HG02610 (cell line): Measurements from ENCODE around the gene ERC1.

Experiments used
- ATAC-seq: cut with Tn5 transposase; IDR thresholded peaks from one replicate; pipeline ENCODE4 v1.9.1; 2021; ENCODE audit warnings: mild to moderate bottlenecking, moderate library complexity; ENCODE audit not compliant: unreplicated experiment

The ERC1 gene

GRCh38 chr12:1501001-1501400 is 510.0 kb downstream of the ERC1 start:
- no peak for ATAC-seq

GRCh38 chr12:1501695-1502378 is 510.8 kb downstream of the ERC1 start:
- no peak for ATAC-seq

GRCh38 chr12:1502379-1502720 is 511.3 kb downstream of the ERC1 start:
- ATAC-seq, result no peak

DNA sequence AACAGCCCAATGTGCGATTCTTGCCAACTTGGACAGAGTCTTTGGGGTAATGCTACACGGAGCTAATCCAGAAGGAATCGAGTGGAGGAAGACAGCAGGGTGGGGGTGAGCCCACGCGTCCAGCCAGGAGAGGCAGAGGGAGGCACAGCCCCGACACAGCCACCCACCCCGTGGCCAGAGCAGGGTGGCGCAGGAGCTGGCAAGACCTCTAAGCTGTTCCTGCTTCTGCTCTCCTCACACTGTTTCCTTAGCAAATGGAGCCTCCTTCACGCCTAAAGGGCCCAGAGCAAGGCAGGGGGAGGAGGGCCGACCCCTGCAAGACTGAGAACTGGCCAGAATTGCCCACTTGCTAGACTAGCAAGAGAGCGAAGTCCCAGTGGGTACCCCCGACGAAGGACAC is 511.8 kb downstream of the ERC1 start:
- ATAC-seq, result no peak

DNA sequence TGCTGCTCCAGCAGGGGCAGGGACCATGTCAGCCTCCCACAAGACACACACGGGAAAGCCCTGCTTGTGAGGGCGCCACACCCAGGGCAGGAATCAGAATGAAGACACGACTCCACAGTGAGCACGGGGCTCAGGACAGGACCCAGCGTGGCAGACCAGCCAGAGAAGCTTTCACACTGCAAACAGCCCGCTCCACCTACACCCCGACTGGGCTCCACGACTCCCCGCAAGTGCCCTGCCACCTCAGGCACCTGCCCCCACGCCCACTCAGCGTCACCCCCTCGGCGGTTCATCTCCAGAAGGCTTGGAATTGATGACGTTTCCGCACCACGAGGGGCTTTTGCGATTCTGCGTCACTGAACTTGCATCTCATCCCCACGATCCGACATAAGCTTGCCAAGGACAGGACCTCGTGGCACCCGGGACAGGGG is 512.3 kb downstream of the ERC1 start:
- no peak for ATAC-seq

GRCh38 chr12:1504304-1504894 is 513.4 kb downstream of the ERC1 start:
- no peak for ATAC-seq

DNA sequence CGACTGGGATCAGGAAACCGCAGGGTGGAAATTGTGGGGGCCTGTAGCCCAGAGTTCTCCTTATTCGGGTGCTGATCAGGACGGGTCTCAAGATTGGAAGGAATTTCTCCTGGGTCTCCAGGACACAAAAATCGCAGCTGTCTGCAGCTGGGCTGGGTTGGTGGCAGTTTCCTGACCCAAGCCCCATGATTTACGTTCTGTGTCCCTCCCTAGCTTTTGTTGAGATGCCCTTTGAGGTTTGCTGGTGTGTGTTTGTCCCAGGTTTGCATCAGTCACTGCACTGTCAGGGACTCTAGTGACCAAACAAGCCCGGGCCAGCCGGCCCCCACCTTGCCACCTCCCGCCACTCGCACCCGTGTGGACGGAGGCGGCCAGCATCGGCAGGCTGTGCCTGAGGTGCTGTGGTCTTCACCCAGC is 513.9 kb downstream of the ERC1 start:
- no peak for ATAC-seq

- no peak for ATAC-seq
These were observed 514.6 kb downstream of the ERC1 start for GRCh38 chr12:1505576-1505975.

GRCh38 chr12:1507308-1507707 is 516.3 kb downstream of the ERC1 start:
- no peak for ATAC-seq

- no peak for ATAC-seq
These were observed 518.5 kb downstream of the ERC1 start for GRCh38 chr12:1509413-1510052.

DNA sequence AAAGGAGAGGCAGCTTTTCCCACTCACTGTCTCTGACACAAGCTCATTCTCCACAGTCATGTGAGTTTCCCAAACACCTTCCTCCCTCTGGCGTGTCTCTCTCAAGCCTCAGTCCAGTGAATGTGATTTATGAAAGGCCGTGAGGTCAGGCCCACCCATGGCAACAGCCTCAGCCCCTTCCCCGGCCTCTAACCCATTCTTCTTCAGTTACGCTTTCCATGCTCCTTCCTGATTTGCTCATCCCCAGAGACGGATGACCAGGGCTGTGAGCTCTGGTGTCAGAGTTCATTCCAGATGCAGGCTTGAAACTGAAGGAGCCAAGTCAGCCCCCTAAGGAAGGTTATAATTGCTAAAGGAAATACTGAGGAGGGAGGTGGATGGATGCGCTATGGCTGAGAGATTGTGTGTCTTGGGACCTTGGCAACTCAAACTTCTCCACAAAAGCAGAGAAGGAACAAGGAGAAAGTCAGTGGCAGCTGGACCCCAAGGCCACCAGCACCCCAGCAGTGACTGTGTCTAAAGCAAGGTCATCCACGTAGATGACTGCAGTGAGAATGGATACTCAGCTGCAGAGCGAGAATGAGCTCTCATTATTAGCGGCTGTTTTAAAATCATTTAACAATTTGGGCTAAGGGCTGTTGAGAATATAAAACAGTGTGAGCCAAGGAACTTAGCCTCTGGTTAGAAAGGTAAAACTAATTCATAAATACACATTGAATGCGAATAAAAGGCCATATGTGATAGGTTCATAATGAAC is 519.2 kb downstream of the ERC1 start:
- ATAC-seq, result no peak

DNA sequence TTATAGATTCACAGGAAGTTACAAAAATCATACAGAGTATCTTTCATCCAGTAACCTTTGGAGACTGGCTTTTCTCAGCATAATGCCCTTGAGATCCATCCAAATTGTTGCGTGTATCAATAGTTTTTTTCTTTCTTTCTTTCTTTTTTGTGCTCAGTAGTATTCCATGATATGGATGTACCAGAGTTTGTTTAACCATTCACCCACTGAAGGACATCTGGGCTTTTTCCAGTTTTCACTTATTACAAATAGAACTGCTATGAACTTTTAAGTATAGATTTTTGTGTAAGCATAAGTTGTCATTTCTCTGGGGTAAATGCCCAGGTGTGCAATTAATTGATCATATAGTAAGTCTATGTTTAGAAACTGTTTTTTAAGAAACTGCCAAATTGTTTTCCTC is 524.0 kb downstream of the ERC1 start:
- ATAC-seq, result no peak

DNA sequence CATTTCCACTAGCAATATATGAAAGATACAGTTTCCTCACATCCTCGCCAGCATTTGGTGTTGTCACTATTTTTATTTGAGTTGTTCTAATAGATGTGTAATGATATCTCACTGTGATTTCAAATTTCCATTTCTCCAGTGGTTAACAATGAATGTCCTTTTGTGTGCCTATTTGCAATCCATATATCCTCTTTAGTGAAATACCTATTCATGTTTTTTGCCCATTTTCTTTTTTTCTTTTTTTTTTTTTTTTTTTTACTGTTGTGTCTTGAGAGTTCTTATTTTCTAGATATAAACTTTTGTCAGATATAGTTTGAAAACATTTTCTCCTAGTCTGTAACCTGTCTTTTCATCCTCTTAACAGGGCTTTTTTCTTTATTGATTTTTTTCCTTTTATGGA is 524.4 kb downstream of the ERC1 start:
- no peak for ATAC-seq

GRCh38 chr12:1517007-1517406 is 526.0 kb downstream of the ERC1 start:
- ATAC-seq, result no peak

GRCh38 chr12:1517734-1518525 is 526.9 kb downstream of the ERC1 start:
- no peak for ATAC-seq

- ATAC-seq, result no peak
These were observed 527.8 kb downstream of the ERC1 start for GRCh38 chr12:1518591-1519516.

- no peak for ATAC-seq
These were observed 528.6 kb downstream of the ERC1 start for GRCh38 chr12:1519642-1520041.

DNA sequence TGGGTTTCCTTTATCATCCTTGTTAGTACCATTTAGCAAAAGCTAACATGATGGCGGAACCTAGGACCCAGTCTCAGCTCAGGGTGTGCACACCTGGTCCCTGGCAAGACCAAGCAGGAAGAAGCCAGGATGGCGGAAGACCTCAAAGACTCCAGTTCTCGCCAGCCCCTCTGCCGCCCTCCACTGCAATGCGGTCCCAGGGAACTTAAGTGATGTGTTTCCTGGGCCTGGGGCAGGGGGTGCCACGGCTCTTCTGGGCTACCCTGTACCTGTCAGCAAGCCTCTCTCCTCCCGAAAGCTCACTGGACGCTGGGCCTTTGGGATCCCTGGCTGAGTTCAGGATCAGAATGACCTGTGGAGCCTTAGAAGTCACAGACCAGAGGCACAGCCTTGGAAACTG is 532.0 kb downstream of the ERC1 start:
- no peak for ATAC-seq

- ATAC-seq, result no peak
These were observed 532.6 kb downstream of the ERC1 start for GRCh38 chr12:1523558-1524050.

GRCh38 chr12:1525858-1526257 is 534.8 kb downstream of the ERC1 start:
- ATAC-seq, result no peak
